Smooth muscle cell (in vitro differentiated cells): ENCODE results near the gene DNMT3L. TPM values are rescaled to one million over a fixed set of nuclear protein-coding genes. Genes with fewer than 3 reads are reported as not detected.
A peak's percentile ranks its signal among the peaks of the same experiment; 100 is the strongest.

Experiments
- DNase-seq: peaks from one replicate; lab custom pipeline; 2025; ENCODE audit not compliant: unreplicated experiment; lab: John Stamatoyannopoulos, UW
- H2AFZ ChIP-seq: fragments of 200-600 bp; sonication (generic); 2 replicates; pipeline ENCODE4 v1.6.0; 2016; ENCODE audit warnings: antibody characterized with exemption, low read depth, mild to moderate bottlenecking
- H3F3A ChIP-seq: fragments of 200-600 bp; sonication (generic); 2 replicates; pipeline ENCODE4 v1.6.0; 2017; ENCODE audit warnings: antibody characterized with exemption, low read depth
- H3K27ac ChIP-seq: fragments of 200-600 bp; sonication (generic); 2 replicates; pipeline ENCODE4 v1.5.1; 2016; ENCODE audit warnings: low read depth, mild to moderate bottlenecking
- H3K27me3 ChIP-seq: fragments of 200-600 bp; sonication (generic); 2 replicates; pipeline ENCODE4 v1.6.1; 2016; ENCODE audit warnings: low read depth, mild to moderate bottlenecking
- H3K36me3 ChIP-seq: fragments of 200-600 bp; sonication (generic); 2 replicates; pipeline ENCODE4 v1.5.1; 2016; ENCODE audit warnings: low read depth
- H3K4me1 ChIP-seq: fragments of 200-600 bp; sonication (generic); 2 replicates; pipeline ENCODE4 v1.5.1; 2016; ENCODE audit warnings: low read depth
- H3K4me2 ChIP-seq: fragments of 200-600 bp; sonication (generic); 2 replicates; pipeline ENCODE4 v1.6.0; 2016; ENCODE audit warnings: mild to moderate bottlenecking
- H3K4me3 ChIP-seq: fragments of 200-600 bp; sonication (generic); 2 replicates; pipeline ENCODE4 v1.5.1; 2016; ENCODE audit warnings: mild to moderate bottlenecking
- H3K79me2 ChIP-seq: fragments of 200-600 bp; sonication (generic); 2 replicates; pipeline ENCODE4 v1.6.0; 2016; ENCODE audit warnings: low read depth, mild to moderate bottlenecking
- H3K9ac ChIP-seq: fragments of 200-600 bp; sonication (generic); 2 replicates; pipeline ENCODE4 v1.6.0; 2016; ENCODE audit warnings: low read depth
- H3K9me3 ChIP-seq: fragments of 200-600 bp; sonication (generic); replicated peaks from 2 replicates; pipeline ENCODE4 v1.5.1; 2016; ENCODE audit warnings: low read depth
- H4K20me1 ChIP-seq: fragments of 200-600 bp; sonication (generic); 2 replicates; pipeline ENCODE4 v1.6.0; 2016; ENCODE audit warnings: low read depth
- WGBS: methylation state at CpG from one replicate; pipeline ENCODE4 v1.1.7; 2016; ENCODE audit warnings: low lambda C conversion rate; 5-methylcytosine and 5-hydroxymethylcytosine counted together
- polyA plus RNA-seq: library from polyadenylated mRNA; unstranded; fragments of >200 nt; fragmentation: Nextera tagmentation; extraction: Ambion mirVana; gene quantifications from 2 replicates; pipeline ENCODE4 v1.2.1, GENCODE V29; 2016
- total RNA-seq: library from RNA; depleted of rRNA; stranded (reverse); fragments of >200 nt; gene quantifications from 2 replicates; pipeline ENCODE4 v1.2.3, GENCODE V29; 2014
- TF ChIP-seq, protein P1 (sequence below): fragments of 200-600 bp; sonication (generic); IDR thresholded peaks from 2 replicates; pipeline ENCODE4 v1.5.1; 2017; ENCODE audit warnings: borderline replicate concordance, mild to moderate bottlenecking, antibody characterized with exemption; ENCODE audit not compliant: insufficient read depth, poor library complexity, severe bottlenecking

DNMT3L gene
- total and polyA plus RNA-seq, 2 experiments from 2014 or later = not detected

DNA sequence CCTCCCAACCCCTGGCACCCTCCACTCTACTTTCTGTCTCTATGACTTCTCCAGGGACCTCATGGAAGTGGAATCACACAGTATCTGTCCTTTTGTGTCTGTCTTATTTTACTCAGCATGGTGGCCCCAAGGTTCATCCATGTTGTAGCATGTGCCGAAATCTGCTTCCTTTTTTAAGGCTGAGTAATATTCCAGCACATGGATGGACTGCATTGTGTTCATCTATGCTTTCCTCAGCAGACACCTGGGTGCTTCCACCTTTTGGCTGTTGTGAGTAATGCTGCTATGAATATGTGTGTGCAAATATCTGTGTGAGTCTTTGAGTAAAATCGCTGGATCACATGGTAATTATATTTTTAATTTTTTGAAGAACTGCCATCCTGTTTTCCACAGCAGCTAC, 36.6 kb upstream of the DNMT3L start:
- Histone ChIP-seq H3K79me2 (peaks cover 30% of the 10 kb centered on the region), H3K9me3 (no peaks in the 10 kb centered on the region), H4K20me1 (peaks cover 29% of the 10 kb centered on the region), H3K27me3 (no peaks in the 10 kb centered on the region), H3K27ac (no peak overlapping the region), H3K36me3 (no peaks in the 10 kb centered on the region), H3K4me2 (no peak overlapping the region), H3F3A (no peaks in the 10 kb centered on the region), H2AFZ (no peak overlapping the region), H3K9ac (no peak overlapping the region), H3K4me1 (peaks cover 9% of the 10 kb centered on the region), H3K4me3 (no peak overlapping the region)
- DNase-seq = no peak
- 89% methylated on average over 2 of the region's 2 CpGs for WGBS
- TF ChIP-seq, protein P1, sequence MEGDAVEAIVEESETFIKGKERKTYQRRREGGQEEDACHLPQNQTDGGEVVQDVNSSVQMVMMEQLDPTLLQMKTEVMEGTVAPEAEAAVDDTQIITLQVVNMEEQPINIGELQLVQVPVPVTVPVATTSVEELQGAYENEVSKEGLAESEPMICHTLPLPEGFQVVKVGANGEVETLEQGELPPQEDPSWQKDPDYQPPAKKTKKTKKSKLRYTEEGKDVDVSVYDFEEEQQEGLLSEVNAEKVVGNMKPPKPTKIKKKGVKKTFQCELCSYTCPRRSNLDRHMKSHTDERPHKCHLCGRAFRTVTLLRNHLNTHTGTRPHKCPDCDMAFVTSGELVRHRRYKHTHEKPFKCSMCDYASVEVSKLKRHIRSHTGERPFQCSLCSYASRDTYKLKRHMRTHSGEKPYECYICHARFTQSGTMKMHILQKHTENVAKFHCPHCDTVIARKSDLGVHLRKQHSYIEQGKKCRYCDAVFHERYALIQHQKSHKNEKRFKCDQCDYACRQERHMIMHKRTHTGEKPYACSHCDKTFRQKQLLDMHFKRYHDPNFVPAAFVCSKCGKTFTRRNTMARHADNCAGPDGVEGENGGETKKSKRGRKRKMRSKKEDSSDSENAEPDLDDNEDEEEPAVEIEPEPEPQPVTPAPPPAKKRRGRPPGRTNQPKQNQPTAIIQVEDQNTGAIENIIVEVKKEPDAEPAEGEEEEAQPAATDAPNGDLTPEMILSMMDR = peak; percentile 4

DNA sequence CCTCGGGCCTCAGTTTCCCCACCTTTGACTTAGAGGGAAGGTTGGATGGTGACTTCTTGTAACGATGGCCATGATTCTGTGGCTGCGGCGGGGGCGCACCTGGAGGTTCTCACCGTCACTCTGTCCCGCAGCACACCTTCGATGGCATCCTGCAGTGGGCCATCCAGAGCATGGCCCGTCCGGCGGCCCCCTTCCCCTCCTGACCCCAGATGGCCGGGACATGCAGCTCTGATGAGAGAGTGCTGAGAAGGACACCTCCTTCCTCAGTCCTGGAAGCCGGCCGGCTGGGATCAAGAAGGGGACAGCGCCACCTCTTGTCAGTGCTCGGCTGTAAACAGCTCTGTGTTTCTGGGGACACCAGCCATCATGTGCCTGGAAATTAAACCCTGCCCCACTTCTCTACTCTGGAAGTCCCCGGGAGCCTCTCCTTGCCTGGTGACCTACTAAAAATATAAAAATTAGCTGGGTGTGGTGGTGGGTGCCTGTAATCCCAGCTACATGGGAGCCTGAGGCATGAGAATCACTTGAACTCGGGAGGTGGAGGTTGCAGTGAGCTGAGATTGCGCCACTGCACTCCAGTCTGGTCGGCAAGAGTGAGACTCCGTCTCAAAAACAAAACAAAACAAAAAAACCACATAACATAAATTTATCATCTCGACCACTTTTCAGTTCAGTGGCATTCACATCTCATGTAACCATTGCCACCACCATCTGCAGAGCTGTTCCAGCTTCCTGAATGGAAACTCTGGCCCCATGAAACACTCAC, 36.0 kb upstream of the DNMT3L start:
- Histone ChIP-seq H2AFZ (no peak overlapping the region), H3K79me2 (peaks cover 26% of the 10 kb centered on the region), H3F3A (no peaks in the 10 kb centered on the region), H3K27me3 (no peaks in the 10 kb centered on the region), H3K36me3 (no peaks in the 10 kb centered on the region), H4K20me1 (peaks cover 23% of the 10 kb centered on the region), H3K4me2 (no peak overlapping the region), H3K9ac (no peak overlapping the region), H3K27ac (no peak overlapping the region), H3K4me1 (peaks cover 9% of the 10 kb centered on the region), H3K9me3 (no peaks in the 10 kb centered on the region), H3K4me3 (no peak overlapping the region)
- 34% methylated on average over 22 of the region's 22 CpGs for WGBS
- TF ChIP-seq, protein P1 = peak; percentile 76
- peak; percentile 47 for DNase-seq

DNA sequence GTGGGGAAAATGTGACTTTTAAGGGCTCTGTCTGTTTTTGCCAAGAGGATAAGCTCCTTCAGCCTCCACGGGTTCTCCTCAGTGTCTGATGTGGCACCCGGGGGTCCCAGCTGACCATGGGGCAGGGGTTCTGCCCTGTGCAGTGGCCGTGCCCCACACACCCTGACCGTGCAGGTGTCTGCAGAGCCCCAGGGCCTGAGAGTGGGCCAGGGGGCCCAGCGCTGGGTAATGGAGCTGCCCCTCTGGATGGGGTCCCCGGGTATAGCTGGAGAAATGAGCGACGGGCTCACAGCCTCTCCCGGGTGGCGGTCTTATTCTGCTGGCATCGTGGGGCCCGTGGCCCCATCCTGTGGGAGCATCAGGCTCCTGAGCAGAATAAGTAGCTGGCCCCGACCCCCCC, 35.2 kb upstream of the DNMT3L start:
- H3K4me1 ChIP-seq = peaks cover 9% of the 10 kb centered on the region
- no peak for DNase-seq
- WGBS = 85% methylated on average over 13 of the region's 13 CpGs
- peaks cover 15% of the 10 kb centered on the region for H4K20me1 ChIP-seq
- no peaks in the 10 kb centered on the region for H3K36me3 ChIP-seq
- H3K4me3 ChIP-seq = no peak overlapping the region
- no peaks in the 10 kb centered on the region for H3K27me3 ChIP-seq
- no peak overlapping the region for H2AFZ ChIP-seq
- TF ChIP-seq, protein P1 = no peak
- H3F3A ChIP-seq = no peaks in the 10 kb centered on the region
- peaks cover 18% of the 10 kb centered on the region for H3K79me2 ChIP-seq
- H3K27ac ChIP-seq = no peak overlapping the region
- H3K9ac ChIP-seq = no peak overlapping the region
- no peak overlapping the region for H3K4me2 ChIP-seq
- no peaks in the 10 kb centered on the region for H3K9me3 ChIP-seq

DNA sequence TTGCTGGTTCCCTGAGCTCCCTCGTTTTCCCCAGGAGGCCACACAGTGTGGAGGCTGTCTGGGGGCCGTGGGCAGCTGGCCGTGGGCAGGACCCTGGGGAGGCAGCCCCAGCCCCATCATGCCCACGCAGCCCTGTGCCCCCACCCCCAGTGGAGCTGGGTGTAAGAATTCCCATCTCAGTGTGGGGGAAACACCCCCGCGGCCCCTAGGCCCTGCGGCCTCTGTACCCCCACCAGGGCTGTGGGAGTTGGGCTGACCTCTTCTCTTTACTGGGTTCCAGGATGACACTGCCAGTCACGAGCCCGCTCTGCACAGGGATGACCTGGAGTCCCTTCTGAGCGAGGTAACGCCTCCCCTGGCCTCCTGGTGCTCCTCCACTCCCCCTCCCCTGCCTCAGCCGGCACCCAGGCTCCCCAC, 34.4 kb upstream of the DNMT3L start:
- Histone ChIP-seq H3K27me3 (no peaks in the 10 kb centered on the region), H3K27ac (no peak overlapping the region), H3F3A (no peaks in the 10 kb centered on the region), H3K4me2 (no peak overlapping the region), H3K4me3 (no peak overlapping the region), H2AFZ (no peak overlapping the region), H3K4me1 (peaks cover 9% of the 10 kb centered on the region), H4K20me1 (peaks cover 7% of the 10 kb centered on the region), H3K9me3 (no peaks in the 10 kb centered on the region), H3K36me3 (no peaks in the 10 kb centered on the region), H3K79me2 (peaks cover 10% of the 10 kb centered on the region), H3K9ac (no peak overlapping the region)
- WGBS = 88% methylated on average over 7 of the region's 12 CpGs
- no peak for DNase-seq
- TF ChIP-seq, protein P1 = no peak
